ENCODE measurements around the gene ZNF716. TPM values are rescaled to one million over a fixed set of nuclear protein-coding genes. Genes with fewer than 3 reads are reported as not detected.

Gene ZNF716
- total and polyA plus RNA-seq, 2 of the 13 experiments (the other 11 are each of a cell fraction or from before 2014, with no cell fraction given): not detected

GRCh38 chr7:57414852-57415251 lies 35.1 kb upstream of the ZNF716 start:
- in situ Hi-C loops (cut with HindIII; ENCODE audit: extremely low pct_ligation_motif_present, low pct_unique_long_range_greater_than_20kb) (no loop called here), intact Hi-C loops (cut with micrococcal nuclease; ENCODE audit: unreplicated experiment) (no loop called here)
- no peak overlapping the region for H2AFZ ChIP-seq (ENCODE audit: low read length)
- ChIA-PET POLR2A (no interaction called here), CTCF (ENCODE audit: low intra/inter-chr PET ratio, low total read pairs) (no interaction called here)
- no peaks in the 10 kb centered on the region for H3K4me1 ChIP-seq (ENCODE audit: insufficient read depth, low read length)
- H3K9ac ChIP-seq (ENCODE audit: insufficient read depth, low read depth, low read length): no peak overlapping the region
- peaks cover 83% of the 10 kb centered on the region for H3K9me3 ChIP-seq (ENCODE audit: low read length)
- no CpG with 5 or more reads among the region's 1 CpG for WGBS (ENCODE audit: low lambda C conversion rate)
- ATAC-seq (no peak), FAIRE-seq (no peak), DNase-seq (ENCODE audit: low spot score) (no peak)
- H3K4me3 ChIP-seq (replicated peaks in 1 of 3; ENCODE audit: insufficient read depth in 1 of 3, low read depth in 2 of 3, low read length in 3 of 3): no peak overlapping the region
- H4K20me1 ChIP-seq (ENCODE audit: insufficient read depth, low read length): no peaks in the 10 kb centered on the region
- H3K27ac ChIP-seq (ENCODE audit: extremely low read length, insufficient read depth, low read length): no peak overlapping the region
- H3K79me2 ChIP-seq (ENCODE audit: insufficient read depth, low read length): no peaks in the 10 kb centered on the region
- H3K4me2 ChIP-seq (ENCODE audit: low read depth, low read length): no peak overlapping the region
- no peaks in the 10 kb centered on the region for H3K36me3 ChIP-seq (replicated peaks in 1 of 2; ENCODE audit: control insufficient read depth in 1 of 2, insufficient read depth in 2 of 2, low read length in 2 of 2)
- no TSS peak for BruUV-seq (replicated peaks)
- no peaks in the 10 kb centered on the region for H3K27me3 ChIP-seq (ENCODE audit: control insufficient read depth in 1 of 2, insufficient read depth in 2 of 2, low read length in 2 of 2)
- TF ChIP-seq UBTF (CRISPR knock-in tag; IDR thresholded peaks at IDR 0.05) (no peak), ZNF552 (CRISPR knock-in tag; IDR thresholded peaks at IDR 0.05; ENCODE audit: borderline replicate concordance) (no peak), SSRP1 (CRISPR knock-in tag; IDR thresholded peaks at IDR 0.05) (no peak), ETS1 (CRISPR knock-in tag; IDR thresholded peaks at IDR 0.05) (no peak), HINFP (CRISPR knock-in tag; IDR thresholded peaks at IDR 0.05; ENCODE audit: low read depth) (no peak), ZNF446 (CRISPR knock-in tag; IDR thresholded peaks at IDR 0.05) (no peak), GMEB2 (CRISPR knock-in tag; IDR thresholded peaks at IDR 0.05; ENCODE audit: low read depth) (no peak), NCOA5 (CRISPR knock-in tag; IDR thresholded peaks at IDR 0.05) (no peak), ZNF441 (CRISPR knock-in tag; IDR thresholded peaks at IDR 0.05; ENCODE audit: borderline replicate concordance) (no peak), AGO1 (IDR thresholded peaks at IDR 0.05; ENCODE audit: low read depth, low read length, poor library complexity, severe bottlenecking) (no peak), ZNF597 (CRISPR knock-in tag; IDR thresholded peaks at IDR 0.05) (no peak), KAT2B (IDR thresholded peaks at IDR 0.05; ENCODE audit: borderline replicate concordance, low read depth, low read length) (no peak), ZSCAN25 (CRISPR knock-in tag; IDR thresholded peaks at IDR 0.05) (no peak), SIN3A (IDR thresholded peaks at IDR 0.05; ENCODE audit: borderline replicate concordance, low read depth, low read length) (no peak), PHB2 (IDR thresholded peaks at IDR 0.05; ENCODE audit: partially characterized antibody) (no peak), IKZF5 (CRISPR knock-in tag; IDR thresholded peaks at IDR 0.05) (no peak), ZFAT (CRISPR knock-in tag; conservative IDR thresholded peaks at IDR 0.05) (no peak)
